Upper lobe of left lung (tissue), 4 donors: ENCODE measurements around the gene RASD2.

ENCODE experiments used
- POLR2A ChIP-seq, 4 donors: fragments of 450-650 bp; IDR thresholded peaks; one replicate each; pipeline ENCODE4 v1.5.1; 2016 to 2017; ENCODE audit warnings: antibody characterized with exemption in 4 of 4, mild to moderate bottlenecking in 2 of 4
- POLR2AphosphoS5 ChIP-seq, 2 donors: sonication (generic); formaldehyde crosslinking; IDR thresholded peaks; one replicate each; pipeline ENCODE4 v1.5.1; 2017; ENCODE audit warnings: antibody characterized with exemption in 2 of 2
- TF ChIP-seq, protein P1 (sequence below), 6 experiments: fragments of 450-650 bp in 4 of 6; fragments of 200-600 bp in 2 of 6; sonication (generic) in 2 of 6; IDR thresholded peaks; one replicate each; pipeline ENCODE4 v1.5.1; 2016 to 2019; ENCODE audit warnings: antibody characterized with exemption in 6 of 6

- TF ChIP-seq, protein P1, sequence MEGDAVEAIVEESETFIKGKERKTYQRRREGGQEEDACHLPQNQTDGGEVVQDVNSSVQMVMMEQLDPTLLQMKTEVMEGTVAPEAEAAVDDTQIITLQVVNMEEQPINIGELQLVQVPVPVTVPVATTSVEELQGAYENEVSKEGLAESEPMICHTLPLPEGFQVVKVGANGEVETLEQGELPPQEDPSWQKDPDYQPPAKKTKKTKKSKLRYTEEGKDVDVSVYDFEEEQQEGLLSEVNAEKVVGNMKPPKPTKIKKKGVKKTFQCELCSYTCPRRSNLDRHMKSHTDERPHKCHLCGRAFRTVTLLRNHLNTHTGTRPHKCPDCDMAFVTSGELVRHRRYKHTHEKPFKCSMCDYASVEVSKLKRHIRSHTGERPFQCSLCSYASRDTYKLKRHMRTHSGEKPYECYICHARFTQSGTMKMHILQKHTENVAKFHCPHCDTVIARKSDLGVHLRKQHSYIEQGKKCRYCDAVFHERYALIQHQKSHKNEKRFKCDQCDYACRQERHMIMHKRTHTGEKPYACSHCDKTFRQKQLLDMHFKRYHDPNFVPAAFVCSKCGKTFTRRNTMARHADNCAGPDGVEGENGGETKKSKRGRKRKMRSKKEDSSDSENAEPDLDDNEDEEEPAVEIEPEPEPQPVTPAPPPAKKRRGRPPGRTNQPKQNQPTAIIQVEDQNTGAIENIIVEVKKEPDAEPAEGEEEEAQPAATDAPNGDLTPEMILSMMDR (IDR thresholded peaks at IDR 0.05) = no peak
- TF ChIP-seq POLR2AphosphoS5 (IDR thresholded peaks at IDR 0.05) (no peak), POLR2A (IDR thresholded peaks at IDR 0.05) (no peak)
Observed at GRCh38 chr22:35542939-35543516, 2.4 kb downstream of the RASD2 start.
